Left lung (tissue), 10 donors: ENCODE data around the gene PPP1R18. TPM values are rescaled to one million over a fixed set of nuclear protein-coding genes. Genes with fewer than 3 reads are reported as not detected.

Experiments used
- ATAC-seq: fragments of 200-7000 bp; cut with Tn5 transposase; one replicate; pipeline ENCODE4 v1.9.1; 2020; ENCODE audit warnings: moderate library complexity
- DNase-seq, 4 donors: peaks; one replicate each; pipeline ENCODE4 v3.0.0-alpha.2; 2013 to 2020
- H3K27ac ChIP-seq, 2 donors: fragments of 200-600 bp; sonication (generic) in 1 of 2; one replicate each; pipeline versions ENCODE4 v1.5.0 to v1.8.0; 2020 to 2021
- H3K27me3 ChIP-seq, 2 donors: fragments of 200-600 bp; sonication (generic) in 1 of 2; one replicate each; pipeline versions ENCODE4 v1.5.0 to v1.8.0; 2020 to 2021
- H3K36me3 ChIP-seq, 2 donors: fragments of 200-600 bp; sonication (generic) in 1 of 2; one replicate each; pipeline versions ENCODE4 v1.5.0 to v1.8.0; 2020 to 2021
- H3K4me1 ChIP-seq, 2 donors: fragments of 200-600 bp; one replicate each; pipeline ENCODE4 v1.8.0; 2021
- H3K4me3 ChIP-seq, 2 donors: fragments of 200-600 bp; sonication (generic) in 1 of 2; one replicate each; pipeline versions ENCODE4 v1.5.0 to v1.8.0; 2020 to 2021; ENCODE audit warnings: mild to moderate bottlenecking in 1 of 2
- H3K9me3 ChIP-seq, 2 donors: fragments of 200-600 bp; sonication (generic) in 1 of 2; one replicate each; pipeline versions ENCODE4 v1.5.0 to v1.8.0; 2020 to 2021
- CTCF ChIP-seq, 2 donors: fragments of 200-600 bp; sonication (generic) in 1 of 2; IDR thresholded peaks; one replicate each; pipeline versions ENCODE4 v1.5.0 to v1.8.0; 2021; ENCODE audit warnings: antibody characterized with exemption in 2 of 2
- intact Hi-C, 2 donors: fragments of 100-400 bp; cut with DNase I; formaldehyde crosslinking; loops; one replicate each; pipeline versions ENCODE4 v1.11.2 to v1.14.2; 2022
- polyA plus RNA-seq, 6 donors: library from polyadenylated mRNA; unstranded; fragments of 120-200 nt; gene quantifications; one replicate each; pipeline ENCODE4 v1.2.1, GENCODE V29; 2013; ENCODE audit not compliant: insufficient read length in 6 of 6
- total RNA-seq, 2 donors: library from RNA; stranded (reverse); fragmentation: NEBNext Ultra II Directional; extraction: Animal tissue kit (Norgen Biotek cat#: 25700); gene quantifications; one replicate each; pipeline ENCODE4 v1.2.1, GENCODE V29; 2021
- donor health status: DM: no; HTN: yes; CAD: no.
- donor health status: DM: no; HTN: no; CAD: no.

PPP1R18 gene
- total and polyA plus RNA-seq, 8 donors = 36.7 to 117 (median 42.8) TPM

- intact Hi-C loops = no loop called here
- Histone ChIP-seq H3K36me3 (peaks cover 0 to 41% of the 10 kb centered on the region in 2 donors), H3K27me3 (no peaks in the 10 kb centered on the region), H3K4me3 (no peak overlapping the region), H3K9me3 (no peaks in the 10 kb centered on the region), H3K27ac (no peak overlapping the region), H3K4me1 (peaks cover 0 to 23% of the 10 kb centered on the region in 2 donors)
- ATAC-seq (no peak), DNase-seq (no peak)
- TF ChIP-seq CTCF (IDR thresholded peaks at IDR 0.05) = no peak
Measured at GRCh38 chr6:30640481-30640880, 46.0 kb downstream of the PPP1R18 start.

GRCh38 chr6:30635834-30636233 is 50.6 kb downstream of the PPP1R18 start:
- H3K4me3 ChIP-seq = no peak overlapping the region
- DNase-seq (no peak), ATAC-seq (no peak)
- TF ChIP-seq CTCF (IDR thresholded peaks at IDR 0.05) = no peak
- no peaks in the 10 kb centered on the region for H3K27me3 ChIP-seq
- H3K36me3 ChIP-seq = peaks cover 0 to 50% of the 10 kb centered on the region in 2 donors
- H3K9me3 ChIP-seq = no peaks in the 10 kb centered on the region
- no peak overlapping the region for H3K27ac ChIP-seq
- H3K4me1 ChIP-seq = no peaks in the 10 kb centered on the region
- intact Hi-C loops = no loop called here

- Histone ChIP-seq H3K27me3 (no peaks in the 10 kb centered on the region), H3K36me3 (peaks cover 0 to 69% of the 10 kb centered on the region in 2 donors), H3K4me1 (peaks cover 0 to 29% of the 10 kb centered on the region in 2 donors), H3K4me3 (peak within 1 kb of the TSS; percentile 50 to 51), H3K27ac (peak within 1 kb of the TSS; percentile 47 to 84), H3K9me3 (no peaks in the 10 kb centered on the region)
- intact Hi-C loops = no loop called here
- DNase-seq (peak; percentile 85 to 97 (median 91)), ATAC-seq (peak; percentile 99)
- peak in 1 of 2 donors; percentile 18 for TF ChIP-seq CTCF (IDR thresholded peaks at IDR 0.05)
Measured at GRCh38 chr6:30626484-30627366, 59.7 kb downstream of the PPP1R18 start, which contains the start of gene ATAT1. Gene ATAT1, plus strand, starts transcription at chr6:30626874.

Other genes starting within 250 kb of the PPP1R18 start
- gene HLA-E, start 197.1 kb downstream of the PPP1R18 start, total RNA-seq = 100 to 1,000 TPM; 440 to 636 TPM
- gene HLA-E, start 197.1 kb downstream of the PPP1R18 start, polyA plus RNA-seq = 100 to 1,000 TPM; 184 to 210 (median 196) TPM
- 10 to 100 TPM; 52.5 to 61.0 TPM for gene GNL1, start 130.2 kb downstream of the PPP1R18 start, total RNA-seq
- gene GNL1, start 130.2 kb downstream of the PPP1R18 start, polyA plus RNA-seq = 100 to 1,000 TPM in 4 of 6 donors, 10 to 100 TPM in 2; 96.5 to 108 (median 106) TPM
- gene PRR3, start 129.3 kb downstream of the PPP1R18 start, total RNA-seq = 10 to 100 TPM in 1 of 2 donors, 1 to 10 TPM in 1; 5.7 to 10.1 TPM
- 10 to 100 TPM; 34.5 to 44.1 (median 37.9) TPM for gene PRR3, start 129.3 kb downstream of the PPP1R18 start, polyA plus RNA-seq
- gene ABCF1, start 115.2 kb downstream of the PPP1R18 start, total RNA-seq = 10 to 100 TPM; 37.9 to 47.6 TPM
- gene ABCF1, start 115.2 kb downstream of the PPP1R18 start, polyA plus RNA-seq = 10 to 100 TPM; 60.2 to 75.1 (median 62.1) TPM
- 10 to 100 TPM; 44.9 to 71.1 TPM for gene PPP1R10, start 69.4 kb downstream of the PPP1R18 start, total RNA-seq
- gene PPP1R10, start 69.4 kb downstream of the PPP1R18 start, polyA plus RNA-seq = 10 to 100 TPM; 47.1 to 59.3 (median 49.6) TPM
- 10 to 100 TPM; 36.6 to 54.7 TPM for gene MRPS18B, start 68.8 kb downstream of the PPP1R18 start, total RNA-seq
- gene MRPS18B, start 68.8 kb downstream of the PPP1R18 start, polyA plus RNA-seq = 10 to 100 TPM; 41.2 to 50.5 (median 43.5) TPM
- gene ATAT1, start 59.8 kb downstream of the PPP1R18 start, total RNA-seq = 10 to 100 TPM in 1 of 2 donors, 1 to 10 TPM in 1; 8.6 to 10.6 TPM
- gene ATAT1, start 59.8 kb downstream of the PPP1R18 start, polyA plus RNA-seq = 10 to 100 TPM; 52.2 to 73.0 (median 64.2) TPM
- gene C6orf136, start 39.5 kb downstream of the PPP1R18 start, total RNA-seq = 10 to 100 TPM; 15.2 to 16.4 TPM
- gene C6orf136, start 39.5 kb downstream of the PPP1R18 start, polyA plus RNA-seq = 10 to 100 TPM; 10.7 to 18.1 (median 14.4) TPM
- 10 to 100 TPM; 23.8 to 28.1 TPM for gene DHX16, start 13.6 kb downstream of the PPP1R18 start, total RNA-seq
- gene DHX16, start 13.6 kb downstream of the PPP1R18 start, polyA plus RNA-seq = 10 to 100 TPM; 34.0 to 43.4 (median 41.8) TPM
- gene NRM, start 4.3 kb upstream of the PPP1R18 start, total RNA-seq = 10 to 100 TPM; 13.1 to 17.4 TPM
- 10 to 100 TPM; 36.9 to 55.1 (median 41.1) TPM for gene NRM, start 4.3 kb upstream of the PPP1R18 start, polyA plus RNA-seq
- 10 to 100 TPM; 28.2 to 38.6 TPM for gene MDC1, start 30.6 kb upstream of the PPP1R18 start, total RNA-seq
- 10 to 100 TPM; 43.5 to 53.6 (median 49.9) TPM for gene MDC1, start 30.6 kb upstream of the PPP1R18 start, polyA plus RNA-seq
- 100 to 1,000 TPM; 409 to 602 TPM for gene TUBB, start 33.7 kb upstream of the PPP1R18 start, total RNA-seq
- gene TUBB, start 33.7 kb upstream of the PPP1R18 start, polyA plus RNA-seq = 1,000 to 10,000 TPM; 1,093 to 1,665 (median 1,153) TPM
- 100 to 1,000 TPM; 148 to 206 TPM for gene FLOT1, start 56.0 kb upstream of the PPP1R18 start, total RNA-seq
- gene FLOT1, start 56.0 kb upstream of the PPP1R18 start, polyA plus RNA-seq = 100 to 1,000 TPM; 115 to 135 (median 124) TPM
- gene IER3, start 57.9 kb upstream of the PPP1R18 start, total RNA-seq = 10 to 100 TPM; 36.1 to 77.0 TPM
- gene IER3, start 57.9 kb upstream of the PPP1R18 start, polyA plus RNA-seq = 10 to 100 TPM in 5 of 6 donors, 1 to 10 TPM in 1; 5.5 to 38.8 (median 12.9) TPM
- gene DDR1, start 197.9 kb upstream of the PPP1R18 start, total RNA-seq = 100 to 1,000 TPM in 1 of 2 donors, 10 to 100 TPM in 1; 77.9 to 148 TPM
- gene DDR1, start 197.9 kb upstream of the PPP1R18 start, polyA plus RNA-seq = 10 to 100 TPM; 79.5 to 99.9 (median 90.0) TPM
- gene GTF2H4, start 221.6 kb upstream of the PPP1R18 start, total RNA-seq = 10 to 100 TPM; 29.5 to 34.2 TPM
- gene GTF2H4, start 221.6 kb upstream of the PPP1R18 start, polyA plus RNA-seq = 10 to 100 TPM; 35.5 to 59.5 (median 53.0) TPM
- gene VARS2, start 227.6 kb upstream of the PPP1R18 start, total RNA-seq = 10 to 100 TPM; 34.0 to 40.3 TPM
- 10 to 100 TPM; 42.3 to 54.3 (median 46.9) TPM for gene VARS2, start 227.6 kb upstream of the PPP1R18 start, polyA plus RNA-seq
- 100 to 1,000 TPM; 213 to 384 TPM for gene SFTA2, start 245.5 kb upstream of the PPP1R18 start, total RNA-seq
- gene SFTA2, start 245.5 kb upstream of the PPP1R18 start, polyA plus RNA-seq = 10 to 100 TPM in 5 of 6 donors, 1 to 10 TPM in 1; 9.3 to 19.6 (median 15.5) TPM